GM12872 (cell line): ENCODE data around the gene ACAD11.

ENCODE experiments used
- CTCF ChIP-seq: IDR thresholded peaks from 3 replicates; pipeline ENCODE4 v1.5.1; 2011; ENCODE audit warnings: low read depth, mild to moderate bottlenecking, low read length, moderate library complexity; ENCODE audit not compliant: insufficient read depth

ACAD11 gene

GRCh38 chr3:132563420-132564069, 96.1 kb downstream of the ACAD11 start:
- TF ChIP-seq CTCF = no peak

- TF ChIP-seq CTCF = no peak
Observed at GRCh38 chr3:132561003-132561402, 98.6 kb downstream of the ACAD11 start.

- TF ChIP-seq CTCF = no peak
Observed at GRCh38 chr3:132556508-132557159, 103.0 kb downstream of the ACAD11 start.

- no peak for TF ChIP-seq CTCF
Observed at GRCh38 chr3:132555306-132556035, 104.1 kb downstream of the ACAD11 start.

GRCh38 chr3:132554437-132554836, 105.2 kb downstream of the ACAD11 start:
- no peak for TF ChIP-seq CTCF

- no peak for TF ChIP-seq CTCF
Observed at GRCh38 chr3:132553826-132554225, 105.8 kb downstream of the ACAD11 start.

- no peak for TF ChIP-seq CTCF
Observed at GRCh38 chr3:132550579-132551305, 108.9 kb downstream of the ACAD11 start.
